GM21576 (cell line): ENCODE results near the gene ING5.

ENCODE experiments used
- ATAC-seq: cut with Tn5 transposase; IDR thresholded peaks from one replicate; pipeline ENCODE4 v1.9.1; 2021; ENCODE audit warnings: mild to moderate bottlenecking, moderate library complexity; ENCODE audit not compliant: unreplicated experiment

The ING5 gene

DNA sequence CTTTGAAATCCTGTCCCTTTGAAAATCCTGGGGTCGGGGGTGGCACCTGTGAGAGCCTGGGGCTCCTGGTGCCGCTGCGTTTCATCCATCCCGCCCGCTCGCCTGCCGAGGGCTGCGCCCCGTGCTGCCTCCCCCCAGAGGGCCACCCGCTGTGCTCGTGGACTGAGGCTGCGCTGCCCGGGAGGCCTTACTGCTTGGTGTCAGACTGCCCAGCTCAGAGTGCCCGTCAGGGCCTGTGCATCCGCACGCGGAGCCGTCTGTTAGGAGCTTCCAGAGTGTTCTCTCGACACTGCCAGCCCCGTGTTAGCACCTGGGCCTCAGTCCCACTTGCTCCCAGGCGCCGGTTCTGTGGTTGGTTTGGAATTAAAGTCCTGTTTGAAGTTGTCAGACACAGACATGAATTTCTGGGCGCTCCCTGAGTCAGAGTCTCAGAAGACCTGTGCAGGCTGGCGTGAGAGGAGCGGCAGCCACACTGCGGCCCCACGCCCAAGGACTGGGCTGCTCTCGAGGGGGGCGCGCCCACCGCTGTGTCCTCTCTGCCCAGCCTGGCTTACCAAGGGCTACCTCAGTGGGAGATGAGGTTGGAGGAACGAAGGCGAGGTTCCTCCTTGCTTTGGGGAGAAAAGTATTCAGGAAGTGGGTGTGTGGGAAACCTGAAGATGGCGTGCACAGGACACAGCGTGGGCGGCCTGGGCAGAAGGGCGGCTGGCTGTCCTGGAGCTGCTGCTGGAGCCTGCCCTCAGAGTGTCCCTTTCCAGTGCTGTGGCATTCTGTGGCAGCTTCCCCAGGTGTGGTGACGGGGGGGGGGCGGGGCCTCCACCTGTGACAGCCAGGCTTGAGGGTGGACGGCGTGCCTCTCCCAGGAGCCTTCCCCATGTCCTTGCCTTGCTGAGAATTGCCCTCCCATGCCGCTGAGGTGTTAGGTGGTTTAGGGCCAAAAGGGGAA lies 29.3 kb upstream of the ING5 start:
- ATAC-seq, result no peak

DNA sequence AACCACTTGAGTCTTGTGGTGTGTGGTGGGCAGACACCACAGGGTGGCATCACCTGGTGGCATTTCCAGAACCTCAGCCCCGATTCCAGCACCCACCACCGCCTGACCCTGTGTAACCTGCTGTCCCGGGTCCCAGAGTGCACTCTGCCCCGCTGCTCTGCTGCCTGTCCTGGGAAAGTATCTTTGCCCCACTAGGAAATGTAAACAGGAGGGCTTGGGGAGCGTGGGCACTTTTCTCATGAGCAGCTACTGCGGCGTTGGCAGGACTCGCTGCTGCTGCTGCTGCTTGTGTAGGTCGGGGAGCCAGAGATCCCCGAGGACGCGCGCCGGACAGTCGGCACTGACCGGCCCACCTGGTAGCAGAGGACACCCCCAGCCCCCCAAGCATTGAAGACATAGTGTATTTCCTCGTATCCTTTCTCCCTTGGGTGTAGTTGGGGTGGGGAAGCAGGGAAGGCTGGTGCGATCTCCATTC lies 28.6 kb upstream of the ING5 start:
- no peak for ATAC-seq

DNA sequence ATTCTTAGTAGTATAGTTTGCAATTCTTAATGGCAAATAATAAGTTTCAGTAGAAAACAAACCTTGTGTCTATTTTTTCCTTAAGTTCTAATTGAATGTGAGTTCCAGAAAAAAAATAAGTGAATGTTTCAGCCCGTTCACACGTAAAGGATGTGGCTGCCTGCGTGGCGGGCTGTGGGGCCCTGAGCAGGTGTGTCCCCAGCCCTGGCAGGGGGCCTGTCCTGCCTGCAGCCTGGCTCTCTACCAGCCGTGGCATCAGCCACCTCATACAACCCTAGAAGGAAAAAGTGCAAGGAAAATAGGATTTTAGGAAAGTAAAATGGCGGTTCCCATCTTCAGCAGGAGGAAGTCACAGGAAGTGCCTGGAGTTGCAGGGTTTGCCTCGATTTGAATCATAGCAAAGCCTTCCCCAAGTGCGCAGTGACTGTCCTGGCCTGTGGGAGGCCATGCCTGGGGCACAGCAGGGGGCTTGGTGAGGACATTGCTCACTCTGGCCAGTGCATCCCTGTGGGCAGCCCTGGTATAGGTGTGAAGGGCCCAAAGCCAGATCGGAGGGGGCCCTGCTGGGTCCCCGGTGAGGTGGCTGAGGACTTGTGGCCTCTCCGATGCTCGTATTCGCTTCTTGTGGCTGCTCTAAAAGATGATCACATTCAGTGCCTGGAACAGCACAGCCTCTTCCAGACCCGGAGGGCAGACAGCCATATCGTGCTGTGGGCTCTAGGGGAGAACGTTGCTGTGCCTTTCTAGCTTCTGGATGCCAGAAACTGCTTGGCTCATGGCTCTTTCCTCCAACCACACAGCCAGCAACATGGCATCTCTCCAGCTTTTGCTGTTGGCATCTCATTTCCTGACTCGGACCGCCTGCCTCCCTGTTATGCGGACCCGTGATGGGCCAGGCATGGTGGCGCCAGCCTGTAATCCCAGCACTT lies 27.8 kb upstream of the ING5 start:
- ATAC-seq, result no peak

DNA sequence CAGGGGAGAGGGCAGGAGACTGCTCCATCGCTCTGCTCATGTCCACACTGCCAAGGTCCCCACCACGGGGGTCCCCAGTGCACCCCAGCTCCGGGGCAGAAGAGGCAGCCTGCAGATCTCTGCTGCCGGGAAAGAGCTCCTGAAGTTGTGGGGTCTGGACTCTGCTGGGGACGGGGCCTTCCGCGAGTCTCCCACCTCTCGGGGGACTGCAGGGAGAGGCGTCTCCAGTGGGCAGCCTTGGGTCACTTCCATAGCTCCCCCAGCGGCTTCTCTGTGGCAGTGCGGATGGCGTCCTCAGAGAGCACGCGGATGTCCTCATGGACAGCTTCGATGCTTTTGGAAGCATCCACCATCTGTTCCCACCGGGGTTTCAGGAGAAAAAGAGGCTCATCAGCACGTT lies 26.0 kb upstream of the ING5 start:
- ATAC-seq, result no peak

DNA sequence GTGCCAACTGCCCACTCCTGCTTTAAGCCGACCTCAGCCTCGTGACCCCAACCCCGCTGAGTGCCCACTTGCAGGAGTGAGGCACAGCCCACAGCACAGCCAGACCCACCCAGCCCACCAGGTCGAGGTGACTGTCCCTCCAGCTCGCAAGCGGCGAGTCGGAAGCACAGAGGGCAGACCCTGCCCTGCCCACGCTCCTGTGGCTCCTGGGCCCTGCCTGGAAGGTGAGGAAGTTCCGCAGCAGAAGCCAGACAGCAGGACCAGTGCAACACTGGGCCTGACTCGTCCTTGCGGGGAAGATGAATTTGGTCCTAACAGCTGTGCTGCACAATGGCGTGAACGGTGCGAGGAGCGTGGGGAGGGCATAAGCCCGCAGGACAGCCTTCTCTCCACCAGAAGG lies 25.2 kb upstream of the ING5 start:
- no peak for ATAC-seq

DNA sequence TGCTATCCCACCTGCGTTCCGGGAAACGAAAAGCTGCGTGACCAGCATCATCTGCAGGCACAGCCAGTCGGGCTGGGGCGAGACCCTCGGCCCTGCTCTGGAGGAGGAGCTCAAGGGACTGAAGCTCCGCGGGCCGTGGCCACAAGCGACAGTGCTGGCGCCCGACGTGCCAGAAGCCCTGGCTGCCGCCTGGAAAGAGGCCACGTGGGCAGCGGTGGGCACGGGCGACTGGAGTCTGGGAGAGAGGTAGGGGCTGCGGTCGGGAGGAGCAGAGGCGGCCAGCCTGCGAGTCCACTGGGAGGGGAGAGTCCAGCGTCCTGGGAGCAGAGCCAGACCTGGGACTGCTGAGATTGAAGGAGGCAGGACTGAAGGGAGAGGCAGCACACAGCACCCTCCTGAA lies 24.4 kb upstream of the ING5 start:
- ATAC-seq, result no peak

DNA sequence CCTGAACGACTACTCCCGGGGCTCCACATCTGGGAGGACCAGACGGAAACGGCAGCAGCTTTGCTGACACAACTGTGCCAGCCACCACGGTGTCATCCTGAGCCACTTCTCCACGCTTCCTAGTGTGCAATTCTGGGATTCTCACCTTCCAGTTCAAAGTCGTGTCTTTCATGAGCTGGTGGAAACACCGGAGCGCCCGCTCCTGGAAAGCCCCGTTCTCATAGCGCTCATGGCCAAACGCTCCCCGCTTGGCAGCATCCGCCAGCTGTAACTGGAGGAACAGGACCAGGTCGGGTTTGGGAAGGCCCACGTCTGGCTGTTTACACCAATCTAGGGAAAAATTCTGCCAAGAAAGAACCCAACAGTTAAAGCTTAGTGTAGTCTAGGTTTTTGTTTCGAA lies 23.5 kb upstream of the ING5 start:
- no peak for ATAC-seq

DNA sequence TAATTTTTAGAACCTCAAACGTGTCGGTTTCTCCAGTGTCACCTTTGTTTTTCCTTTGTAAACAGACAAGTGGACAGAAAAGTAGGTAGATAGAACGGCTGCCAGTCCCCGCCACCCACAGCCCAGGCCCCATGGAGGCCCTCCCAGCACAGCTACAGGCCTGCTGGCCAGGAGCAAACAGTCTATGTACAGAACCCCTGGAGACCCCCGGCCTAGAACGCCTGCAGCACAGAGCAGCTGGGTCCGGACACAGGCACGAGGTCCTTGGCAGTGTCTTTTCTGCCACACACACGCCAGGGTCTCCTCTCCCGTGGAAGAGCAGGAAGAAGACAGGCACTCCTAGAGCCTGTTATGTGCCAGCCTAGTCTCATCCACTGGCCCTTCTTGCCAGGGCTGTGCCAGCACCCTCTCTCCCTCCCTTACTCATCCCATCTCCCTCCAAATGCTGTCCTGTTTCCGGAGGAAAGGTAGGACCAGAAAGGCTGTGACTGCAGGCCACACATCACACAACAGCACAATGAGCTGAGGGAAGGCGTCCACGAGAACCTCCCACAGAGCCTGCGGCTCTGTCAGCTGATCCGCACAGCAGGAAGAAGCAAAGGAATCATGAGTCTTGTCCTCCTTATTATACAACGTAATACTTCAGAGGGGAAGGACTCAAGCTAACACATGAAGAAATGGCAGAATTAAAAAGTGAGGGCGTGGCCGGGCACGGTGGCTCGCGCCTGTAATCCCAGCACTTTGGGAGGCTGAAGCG lies 22.9 kb upstream of the ING5 start:
- ATAC-seq, result no peak

DNA sequence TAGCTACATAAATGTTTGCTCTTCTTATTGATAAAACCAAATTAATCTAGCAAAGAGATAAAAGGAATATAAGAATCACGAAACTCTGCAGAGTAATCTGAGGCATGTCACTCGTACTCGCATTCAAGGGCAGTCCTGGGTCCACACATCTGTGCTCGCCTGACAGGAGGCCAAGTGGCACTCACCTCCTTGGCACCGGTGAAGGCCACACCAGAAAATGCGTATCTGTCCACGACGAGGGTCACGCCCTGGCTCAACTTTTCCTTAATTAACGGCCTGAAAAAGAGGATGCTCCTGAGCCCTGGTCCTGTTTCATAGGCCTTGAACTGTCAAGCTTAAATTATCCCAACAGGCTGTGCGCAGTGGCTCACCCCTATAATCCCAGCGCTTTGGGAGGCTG lies 21.8 kb upstream of the ING5 start:
- ATAC-seq, result no peak

DNA sequence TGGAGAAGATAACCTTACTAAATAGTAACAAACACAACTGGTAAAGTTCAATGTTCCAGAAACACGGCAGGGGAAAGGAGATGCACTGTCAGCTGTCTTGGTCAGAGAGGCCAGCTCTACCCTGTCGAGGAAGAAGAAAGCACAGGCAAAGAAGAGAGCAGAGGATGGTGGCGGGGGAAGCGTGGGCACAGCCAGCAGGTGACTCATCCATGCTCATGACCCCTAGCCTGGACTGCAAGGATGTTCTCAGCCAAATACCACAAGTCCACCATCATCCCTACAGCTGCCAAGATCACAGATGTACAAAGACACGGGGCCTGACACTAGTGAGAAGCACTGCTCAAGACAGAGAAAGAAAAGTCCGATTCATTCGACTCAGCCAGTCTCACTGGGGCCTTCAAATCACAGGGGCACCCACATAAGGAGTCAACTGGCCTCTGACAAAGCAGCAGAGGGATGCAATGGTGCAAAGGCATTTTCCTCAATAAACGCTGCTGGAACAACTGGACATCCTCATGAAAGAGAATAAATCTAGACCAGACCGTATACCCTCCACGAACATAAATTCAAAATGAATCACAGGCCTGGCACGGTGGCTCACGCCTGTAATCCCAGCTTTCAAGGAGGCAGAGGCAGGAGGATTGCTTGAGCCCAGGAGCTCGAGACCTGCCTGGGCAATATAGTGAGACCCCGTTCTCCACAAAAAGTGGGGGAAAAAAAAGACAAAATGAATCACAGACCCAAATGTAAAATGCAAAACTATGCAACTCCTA lies 20.8 kb upstream of the ING5 start:
- ATAC-seq, result no peak

DNA sequence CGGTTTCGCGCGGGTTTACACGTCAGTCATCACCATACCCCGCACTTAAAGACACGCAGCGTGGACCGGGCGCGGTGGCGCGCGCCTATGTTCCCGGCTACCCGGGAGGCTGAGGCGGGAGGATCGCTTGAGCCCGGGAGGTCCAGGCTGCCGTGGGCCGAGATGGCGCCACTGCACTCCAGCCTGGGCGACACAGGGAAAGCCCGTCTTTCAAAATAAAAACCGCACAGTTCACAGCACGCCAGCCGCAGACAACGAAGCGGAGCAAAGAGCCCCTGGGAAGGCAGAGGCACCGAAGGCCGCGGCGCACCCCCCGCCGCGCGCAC lies 15.6 kb upstream of the ING5 start:
- ATAC-seq, result peak; percentile 5

DNA sequence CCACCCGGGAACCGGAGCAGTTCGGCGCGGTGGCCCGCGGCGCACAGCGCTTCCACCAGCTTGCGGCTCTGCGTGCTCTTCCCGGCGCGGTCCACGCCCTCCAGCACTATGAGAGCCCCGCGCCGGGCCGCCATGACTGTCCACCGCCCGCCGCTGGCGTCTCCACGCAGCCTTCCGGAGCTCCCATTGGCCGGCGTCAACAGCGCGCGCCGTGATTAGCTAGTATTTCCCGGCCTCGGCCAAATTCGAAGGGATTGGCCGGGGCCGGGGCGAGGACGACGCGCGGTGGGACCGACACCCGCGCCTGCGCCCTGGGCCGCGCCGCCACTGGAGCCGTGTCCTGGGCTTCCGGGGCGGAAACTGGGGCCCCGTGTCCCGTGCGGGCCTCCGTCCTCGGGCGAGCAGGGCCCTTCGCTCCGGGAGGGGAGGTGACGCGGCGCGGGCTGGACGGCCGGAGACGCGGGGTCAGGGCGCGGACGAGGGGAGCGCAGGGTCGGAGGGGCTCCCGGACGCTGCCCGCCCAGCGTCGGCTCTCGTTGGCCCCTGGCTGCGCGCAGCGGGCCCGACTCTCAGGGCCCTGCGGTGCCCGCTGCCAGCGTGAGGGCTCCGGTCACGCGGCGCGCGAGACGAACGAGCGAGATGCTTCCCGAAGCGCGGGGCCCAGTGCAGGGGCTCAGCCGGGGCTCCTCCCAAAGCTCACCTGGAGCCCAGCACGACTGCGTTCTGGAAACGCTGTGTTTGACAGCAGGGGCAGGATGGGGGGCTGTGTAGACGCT lies 15.0 kb upstream of the ING5 start, which contains the start of gene DTYMK:
TSS of gene DTYMK (minus strand) at position 166 of the 776 bp plus-strand sequence. CDS start at position 134, 32 bp downstream.
- peak; percentile 92 for ATAC-seq

DNA sequence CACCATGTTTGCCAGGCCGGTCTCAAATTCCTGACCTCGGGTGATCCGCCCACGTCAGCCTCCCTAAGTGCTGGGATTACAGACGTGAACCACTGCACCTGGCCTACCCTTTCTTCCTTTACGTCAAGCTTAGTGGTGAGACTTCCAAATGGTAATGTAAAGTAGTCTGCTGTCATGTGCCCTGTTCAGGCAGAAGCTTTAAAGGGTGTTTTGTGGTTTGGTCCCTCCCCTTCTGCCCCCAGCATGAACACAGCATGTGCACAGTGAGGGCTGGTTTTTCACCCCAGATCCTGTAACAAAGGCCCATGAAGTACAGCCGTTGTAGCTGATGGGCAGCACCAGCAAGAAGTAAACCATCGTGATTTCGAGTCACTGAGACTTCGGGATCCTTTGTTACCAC lies 12.5 kb upstream of the ING5 start:
- no peak for ATAC-seq

DNA sequence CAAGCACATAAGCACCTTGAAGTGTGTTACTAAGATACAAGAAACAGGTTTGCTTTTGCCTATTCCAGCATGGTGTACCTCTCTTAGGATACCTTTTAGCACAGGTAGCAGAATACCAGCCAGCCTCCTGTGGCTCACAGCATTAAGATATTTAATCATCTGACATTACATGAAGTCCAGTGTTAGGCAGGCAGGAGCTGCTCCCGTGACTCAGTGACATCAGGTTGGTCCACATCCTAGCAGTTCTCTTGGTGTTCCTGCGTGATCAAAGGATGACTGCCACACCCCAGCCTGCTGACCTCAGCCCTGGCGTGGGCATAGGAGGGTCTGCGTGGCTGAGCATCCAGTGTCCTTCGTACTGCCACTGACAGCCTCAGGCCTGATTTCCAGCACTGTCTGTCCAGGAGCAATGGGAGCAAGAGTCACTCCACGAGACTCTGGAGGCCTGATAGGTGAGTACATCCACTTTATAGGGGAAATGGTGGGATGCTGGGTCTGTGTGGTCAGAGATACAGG lies 11.6 kb upstream of the ING5 start:
- no peak for ATAC-seq

DNA sequence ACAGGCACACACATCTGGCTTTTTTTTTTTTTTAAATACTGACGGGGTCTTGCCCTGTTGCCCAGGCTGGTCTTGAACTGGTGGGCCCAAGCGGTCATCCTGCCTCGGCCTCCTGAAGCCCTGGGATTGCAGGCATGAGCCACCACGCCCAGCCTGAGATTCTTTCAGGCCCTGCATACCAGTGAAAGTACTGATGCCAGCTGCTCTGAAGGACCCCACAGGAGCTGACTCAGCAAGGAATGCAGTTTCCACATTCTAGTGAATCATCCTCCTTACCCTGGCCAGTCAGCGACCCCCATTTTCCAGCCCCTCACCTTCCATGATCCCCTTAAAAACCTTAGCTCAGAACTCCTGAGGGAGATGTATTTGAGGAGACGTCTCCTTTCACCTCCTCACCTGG lies 9.4 kb upstream of the ING5 start:
- no peak for ATAC-seq

DNA sequence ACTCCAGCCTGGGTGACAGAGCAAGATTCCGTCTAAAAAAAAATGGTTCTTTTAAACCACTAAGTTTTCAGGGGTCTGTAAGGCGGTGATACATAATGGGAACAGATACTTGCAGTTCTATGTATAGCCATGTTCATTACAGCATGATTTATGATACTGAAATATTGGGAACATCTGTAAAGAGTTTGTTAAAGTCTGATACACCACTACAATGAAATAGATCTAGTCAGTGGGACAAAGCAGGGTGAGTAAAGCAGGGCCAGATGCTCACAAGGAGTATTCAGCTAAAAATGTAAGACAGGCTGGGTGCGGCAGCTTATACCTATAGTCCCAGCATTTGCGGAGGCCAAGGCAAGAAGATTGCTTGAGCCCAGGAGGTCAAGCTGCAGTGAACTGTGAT lies 6.2 kb upstream of the ING5 start:
- no peak for ATAC-seq

DNA sequence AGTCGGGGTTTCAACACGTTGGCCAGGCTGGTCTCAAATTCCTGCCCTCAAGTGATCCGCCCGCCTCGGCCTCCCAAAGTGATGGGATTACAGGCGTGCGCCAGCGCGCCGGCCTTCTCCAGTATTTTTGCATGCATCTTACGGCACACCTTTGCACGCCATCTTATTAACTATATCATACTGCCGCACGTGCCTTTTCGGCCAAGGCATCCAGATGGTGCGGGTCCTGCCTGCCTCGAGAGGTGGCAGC lies 765 bp upstream of the ING5 start:
- no peak for ATAC-seq

DNA sequence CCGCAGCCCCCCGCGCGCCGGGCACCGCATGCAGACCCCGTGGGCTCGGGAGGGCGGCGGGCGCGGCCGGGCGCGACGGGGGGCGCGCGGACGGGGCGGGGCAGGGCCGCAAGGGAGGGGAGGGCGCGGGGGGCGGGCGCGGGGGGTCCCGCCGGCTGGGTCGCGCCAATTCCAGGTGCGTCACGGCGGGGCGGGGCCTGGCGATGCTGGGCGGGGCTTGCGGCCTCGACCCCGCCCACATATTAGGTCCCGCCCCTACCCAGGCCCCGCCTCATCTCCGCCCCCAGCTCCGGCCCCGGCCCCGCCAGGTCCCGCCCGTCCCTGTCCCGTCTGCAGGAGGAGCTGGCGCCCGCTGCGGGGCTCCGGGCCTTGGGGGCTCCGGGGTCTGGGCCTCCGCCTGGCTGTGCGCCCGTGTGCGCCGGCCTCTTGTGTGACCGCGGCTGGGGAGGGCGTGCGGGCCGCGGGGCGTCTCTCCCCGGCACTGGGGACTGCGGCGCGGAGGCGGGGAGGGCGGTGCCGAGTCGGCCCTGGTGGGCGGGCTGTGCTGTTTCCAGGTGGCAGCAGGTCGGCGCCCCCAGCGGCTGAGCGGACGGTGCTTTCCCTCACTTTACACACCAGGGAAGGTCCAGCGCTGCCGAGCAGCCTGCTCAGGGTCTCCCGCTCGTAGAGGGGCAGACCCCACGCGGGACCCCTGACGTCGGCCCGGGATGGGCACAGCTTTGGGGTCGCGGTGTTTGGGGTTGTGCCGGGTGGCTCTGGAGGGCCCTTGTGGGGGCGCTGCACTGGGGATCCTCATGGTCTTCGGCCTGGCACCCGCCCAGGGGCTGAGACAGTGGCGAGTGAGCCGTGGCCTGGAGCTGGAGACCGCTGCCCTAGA lies 554 bp downstream of the ING5 start:
- ATAC-seq, result peak; percentile 58
